Sciatic nerve (tissue), 2 donors: ENCODE measurements around the gene KDM4D. TPM values are rescaled to one million over a fixed set of nuclear protein-coding genes. Genes with fewer than 3 reads are reported as not detected.
"Not testable (repeated sequence)": the region's sequence is repeated elsewhere in the genome, so short reads cannot be mapped to it uniquely, and the experiment has no call there.

Experiments used
- ATAC-seq: fragments of 200-7000 bp; cut with Tn5 transposase; one replicate; pipeline ENCODE4 v1.9.1; 2020; ENCODE audit warnings: mild to moderate bottlenecking, moderate library complexity
- DNase-seq: peaks from one replicate; pipeline ENCODE4 v3.0.0-alpha.2; 2020; ENCODE audit warnings: low spot score
- intact Hi-C: fragments of 100-400 bp; cut with DNase I; formaldehyde crosslinking; loops from one replicate; pipeline ENCODE4 v1.14.2; 2022
- total RNA-seq: library from RNA; stranded (reverse); fragmentation: NEBNext Ultra II Directional; extraction: Animal tissue kit (Norgen Biotek cat#: 25700); gene quantifications from one replicate; pipeline ENCODE4 v1.2.1, GENCODE V29; 2021
- donor health status: DM: no; HTN: no; CAD: no.
- donor health status: DM: no; HTN: no; CAD: no.

KDM4D gene
- total RNA-seq, 1 donor from 2014 or later: 0.80 TPM

- DNase-seq (no peak), ATAC-seq (no peak)
- intact Hi-C loops: no loop called here
Measured at GRCh38 chr11:95014184-95014821, 40.8 kb downstream of the KDM4D start.

GRCh38 chr11:95016139-95016538 is 42.6 kb downstream of the KDM4D start:
- ATAC-seq: no peak
- no peak for DNase-seq
- intact Hi-C loops: no loop called here

GRCh38 chr11:95021468-95021867 is 48.0 kb downstream of the KDM4D start:
- intact Hi-C loops, DNase-seq, ATAC-seq: not testable (repeated sequence)

GRCh38 chr11:95024958-95025357 is 51.4 kb downstream of the KDM4D start, which contains the start of gene KDM4E:
TSS of gene KDM4E (plus strand) at chr11:95025258. CDS start at chr11:95025558, 300 bp downstream.
- ATAC-seq (no peak), DNase-seq (no peak)
- intact Hi-C loops: no loop called here

- DNase-seq, ATAC-seq, intact Hi-C loops: not testable (repeated sequence)
Measured at GRCh38 chr11:95025594-95025993, 52.1 kb downstream of the KDM4D start.

- DNase-seq (no peak), ATAC-seq (no peak)
- intact Hi-C loops: no loop called here
Measured at GRCh38 chr11:95028357-95028756, 54.8 kb downstream of the KDM4D start.

- no peak for ATAC-seq
- intact Hi-C loops: loop anchor here (5.0 kb wide), 1 partner anchor 1131 kb away; no protein-coding TSS in a partner anchor
- DNase-seq: no peak
Measured at GRCh38 chr11:95033051-95033450, 59.5 kb downstream of the KDM4D start.

- DNase-seq (no peak), ATAC-seq (no peak)
- intact Hi-C loops: no loop called here
Measured at GRCh38 chr11:95035316-95035715, 61.8 kb downstream of the KDM4D start.

GRCh38 chr11:95037356-95038035 is 64.0 kb downstream of the KDM4D start:
- ATAC-seq: peak; percentile 81
- DNase-seq, intact Hi-C loops: not testable (repeated sequence)

GRCh38 chr11:95042239-95042638 is 68.7 kb downstream of the KDM4D start:
- DNase-seq (no peak), ATAC-seq (no peak)
- intact Hi-C loops: no loop called here

GRCh38 chr11:95042906-95043305 is 69.4 kb downstream of the KDM4D start:
- DNase-seq (no peak), ATAC-seq (no peak)
- intact Hi-C loops: no loop called here

- intact Hi-C loops: no loop called here
- DNase-seq (no peak), ATAC-seq (no peak)
Measured at GRCh38 chr11:95044010-95044409, 70.5 kb downstream of the KDM4D start.

GRCh38 chr11:95045812-95046211 is 72.3 kb downstream of the KDM4D start:
- ATAC-seq (no peak), DNase-seq (no peak)
- intact Hi-C loops: no loop called here

Other genes starting within 250 kb of the KDM4D start
- 75.6 TPM for gene AMOTL1, start 205.4 kb upstream of the KDM4D start, total RNA-seq
- gene CWC15, start 153 bp upstream of the KDM4D start, total RNA-seq: 78.8 TPM
- gene KDM4E, start 51.5 kb downstream of the KDM4D start, total RNA-seq: not detected
- not detected for gene KDM4F, start 75.7 kb downstream of the KDM4D start, total RNA-seq
- gene SRSF8, start 93.2 kb downstream of the KDM4D start, total RNA-seq: 65.0 TPM
- gene ENDOD1, start 116.1 kb downstream of the KDM4D start, total RNA-seq: 104 TPM